ENCODE data around the gene CCDC150. TPM values are rescaled to one million over a fixed set of nuclear protein-coding genes. Genes with fewer than 3 reads are reported as not detected.

Gene CCDC150
- total RNA-seq, 1 donor, result 13.0 TPM

- no peak for DNase-seq (ENCODE audit: low read depth)
- no peak for TF ChIP-seq CTCF (IDR thresholded peaks at IDR 0.05; ENCODE audit: insufficient read depth, low read depth, low read length)
- no peak overlapping the region for H3K4me3 ChIP-seq (ENCODE audit: low read depth, low read length)
These were observed 97.5 kb downstream of the CCDC150 start for GRCh38 chr2:196737046-196737445.

GRCh38 chr2:196739031-196739430 is 99.5 kb downstream of the CCDC150 start:
- no peak overlapping the region for H3K4me3 ChIP-seq (ENCODE audit: low read depth, low read length)
- no peak for TF ChIP-seq CTCF (IDR thresholded peaks at IDR 0.05; ENCODE audit: insufficient read depth, low read depth, low read length)
- no peak for DNase-seq (ENCODE audit: low read depth)

- no peak for TF ChIP-seq CTCF (IDR thresholded peaks at IDR 0.05; ENCODE audit: insufficient read depth, low read depth, low read length)
- no peak for DNase-seq (ENCODE audit: low read depth)
- H3K4me3 ChIP-seq (ENCODE audit: low read depth, low read length), result no peak overlapping the region
These were observed 102.7 kb downstream of the CCDC150 start for GRCh38 chr2:196742216-196742615.

GRCh38 chr2:196742685-196743084 is 103.2 kb downstream of the CCDC150 start:
- DNase-seq (ENCODE audit: low read depth), result no peak
- no peak for TF ChIP-seq CTCF (IDR thresholded peaks at IDR 0.05; ENCODE audit: insufficient read depth, low read depth, low read length)
- no peak overlapping the region for H3K4me3 ChIP-seq (ENCODE audit: low read depth, low read length)

- TF ChIP-seq CTCF (IDR thresholded peaks at IDR 0.05; ENCODE audit: insufficient read depth, low read depth, low read length), result no peak
- H3K4me3 ChIP-seq (ENCODE audit: low read depth, low read length), result no peak overlapping the region
- no peak for DNase-seq (ENCODE audit: low read depth)
These were observed 103.7 kb downstream of the CCDC150 start for GRCh38 chr2:196743165-196743564.

- DNase-seq (ENCODE audit: low read depth), result no peak
- H3K4me3 ChIP-seq (ENCODE audit: low read depth, low read length), result no peak overlapping the region
- TF ChIP-seq CTCF (IDR thresholded peaks at IDR 0.05; ENCODE audit: insufficient read depth, low read depth, low read length), result no peak
These were observed 106.2 kb downstream of the CCDC150 start for GRCh38 chr2:196745711-196746110.

- no peak for DNase-seq (ENCODE audit: low read depth)
- no peak for TF ChIP-seq CTCF (IDR thresholded peaks at IDR 0.05; ENCODE audit: insufficient read depth, low read depth, low read length)
These were observed 107.9 kb downstream of the CCDC150 start for GRCh38 chr2:196747400-196747799.

More at GRCh38 chr2:196747400-196747799, 107.9 kb downstream of the CCDC150 start:
- H3K4me3 ChIP-seq (ENCODE audit: low read depth, low read length), result no peak overlapping the region
